IPS-18a (cell line): ENCODE data around the gene MEAF6.

Experiments used
- H3K27ac ChIP-seq: one replicate; pipeline ENCODE4 v1.5.1; 2013; ENCODE audit warnings: low read length
- H3K27me3 ChIP-seq: one replicate; pipeline ENCODE4 v1.6.1; 2013; ENCODE audit warnings: mild to moderate bottlenecking, low read length; ENCODE audit not compliant: control insufficient read depth, insufficient read depth
- H3K36me3 ChIP-seq: one replicate; pipeline ENCODE4 v1.6.1; 2013; ENCODE audit warnings: low read depth, low read length; ENCODE audit not compliant: control insufficient read depth
- H3K4me1 ChIP-seq: one replicate; pipeline ENCODE4 v1.6.1; 2013; ENCODE audit warnings: low read depth, low read length; ENCODE audit not compliant: control insufficient read depth
- H3K4me3 ChIP-seq: one replicate; pipeline ENCODE4 v1.5.1; 2013; ENCODE audit warnings: low read length
- H3K9ac ChIP-seq: one replicate; pipeline ENCODE4 v1.6.1; 2013; ENCODE audit warnings: mild to moderate bottlenecking, low read length, moderate library complexity
- H3K9me3 ChIP-seq: one replicate; pipeline ENCODE4 v1.6.1; 2013; ENCODE audit warnings: low read depth, low read length; ENCODE audit not compliant: control insufficient read depth

MEAF6 gene

GRCh38 chr1:37464443-37464842 is 50.1 kb downstream of the MEAF6 start:
- Histone ChIP-seq H3K9ac (no peak overlapping the region), H3K27me3 (no peaks in the 10 kb centered on the region), H3K27ac (no peak overlapping the region), H3K4me1 (no peaks in the 10 kb centered on the region), H3K9me3 (no peaks in the 10 kb centered on the region), H3K36me3 (no peaks in the 10 kb centered on the region), H3K4me3 (no peak overlapping the region)

DNA sequence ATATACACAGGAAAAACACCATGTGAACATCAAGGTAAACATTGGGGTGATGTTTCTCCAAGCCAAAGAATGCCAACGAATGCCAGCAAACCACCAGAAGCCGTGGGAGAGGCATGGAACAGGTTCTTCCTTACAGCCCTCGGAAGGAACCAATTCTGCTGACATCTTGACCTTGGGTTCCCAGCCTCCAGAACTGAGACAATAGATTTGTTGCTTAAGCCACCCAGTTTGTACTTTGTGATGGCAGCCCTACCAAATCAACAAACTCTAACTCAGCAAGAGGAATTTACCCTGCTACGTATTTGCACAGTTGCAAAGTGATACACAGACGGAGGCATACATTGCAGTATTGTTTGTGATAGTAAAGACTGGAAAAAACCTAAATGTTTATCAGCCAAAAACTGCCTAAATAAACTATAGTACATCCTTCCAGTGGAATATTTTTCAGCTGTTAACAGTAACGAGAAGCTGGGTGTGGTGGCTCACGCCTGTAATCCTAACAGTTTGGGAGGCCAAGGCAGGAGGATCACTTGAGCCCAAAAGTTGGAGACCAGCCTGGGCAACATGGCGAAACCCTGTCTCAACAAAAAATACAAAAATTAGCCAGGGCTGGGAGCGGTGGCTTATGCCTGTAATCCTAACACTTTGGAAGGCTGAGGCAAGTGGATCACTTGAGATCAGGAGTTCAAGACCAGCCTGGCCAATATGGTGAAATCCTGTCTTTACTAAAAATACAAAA is 52.7 kb downstream of the MEAF6 start:
- H3K27ac ChIP-seq: no peak overlapping the region
- H3K36me3 ChIP-seq: no peaks in the 10 kb centered on the region

GRCh38 chr1:37458551-37458950 is 56.0 kb downstream of the MEAF6 start:
- Histone ChIP-seq H3K4me3 (no peak overlapping the region), H3K27ac (no peak overlapping the region), H3K27me3 (no peaks in the 10 kb centered on the region), H3K4me1 (no peaks in the 10 kb centered on the region), H3K36me3 (no peaks in the 10 kb centered on the region), H3K9me3 (no peaks in the 10 kb centered on the region), H3K9ac (no peak overlapping the region)

More for the DNA sequence above, 52.7 kb downstream of the MEAF6 start:
- Histone ChIP-seq H3K9me3 (no peaks in the 10 kb centered on the region), H3K4me1 (no peaks in the 10 kb centered on the region), H3K4me3 (no peak overlapping the region), H3K9ac (no peak overlapping the region), H3K27me3 (no peaks in the 10 kb centered on the region)

- H3K9me3 ChIP-seq: no peaks in the 10 kb centered on the region
- no peaks in the 10 kb centered on the region for H3K27me3 ChIP-seq
- H3K36me3 ChIP-seq: no peaks in the 10 kb centered on the region
- peaks cover 9% of the 10 kb centered on the region for H3K4me1 ChIP-seq
- H3K9ac ChIP-seq: no peak overlapping the region
- H3K4me3 ChIP-seq: no peak overlapping the region
- no peak overlapping the region for H3K27ac ChIP-seq
These were observed 58.0 kb downstream of the MEAF6 start for GRCh38 chr1:37456614-37457013.

DNA sequence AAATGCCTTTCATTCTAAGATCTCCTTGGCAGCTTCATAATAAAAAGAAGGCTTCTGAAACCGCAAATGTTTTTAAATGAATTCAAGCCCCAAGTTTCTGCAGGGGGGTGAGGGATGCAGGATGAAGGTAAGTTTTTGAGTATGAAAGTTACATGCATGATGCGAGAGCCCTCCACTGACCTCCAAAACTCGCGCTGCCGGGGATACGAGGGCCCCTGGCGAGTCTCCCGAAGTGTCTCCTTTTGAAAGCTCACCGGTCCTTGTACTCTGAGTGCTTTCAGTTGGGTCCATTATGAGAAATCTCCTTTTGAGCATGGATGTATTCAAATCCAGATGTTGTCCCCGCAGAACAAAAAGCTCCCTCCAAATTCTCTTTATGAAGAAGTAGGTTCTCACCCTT is 59.0 kb downstream of the MEAF6 start:
- no peak overlapping the region for H3K9ac ChIP-seq
- H3K27ac ChIP-seq: no peak overlapping the region
- H3K4me1 ChIP-seq: peaks cover 9% of the 10 kb centered on the region
- no peaks in the 10 kb centered on the region for H3K9me3 ChIP-seq
- H3K27me3 ChIP-seq: no peaks in the 10 kb centered on the region
- no peaks in the 10 kb centered on the region for H3K36me3 ChIP-seq
- H3K4me3 ChIP-seq: no peak overlapping the region

- peaks cover 9% of the 10 kb centered on the region for H3K4me1 ChIP-seq
- no peak overlapping the region for H3K4me3 ChIP-seq
- H3K9ac ChIP-seq: no peak overlapping the region
- no peak overlapping the region for H3K27ac ChIP-seq
- no peaks in the 10 kb centered on the region for H3K27me3 ChIP-seq
- no peaks in the 10 kb centered on the region for H3K36me3 ChIP-seq
- H3K9me3 ChIP-seq: no peaks in the 10 kb centered on the region
These were observed 60.9 kb downstream of the MEAF6 start for GRCh38 chr1:37453647-37454046.

GRCh38 chr1:37452416-37452815 is 62.1 kb downstream of the MEAF6 start:
- no peak overlapping the region for H3K4me3 ChIP-seq
- H3K9me3 ChIP-seq: no peaks in the 10 kb centered on the region
- H3K36me3 ChIP-seq: no peaks in the 10 kb centered on the region
- no peak overlapping the region for H3K27ac ChIP-seq
- H3K9ac ChIP-seq: no peak overlapping the region
- peaks cover 9% of the 10 kb centered on the region for H3K4me1 ChIP-seq
- H3K27me3 ChIP-seq: no peaks in the 10 kb centered on the region

GRCh38 chr1:37449936-37450335 is 64.6 kb downstream of the MEAF6 start:
- Histone ChIP-seq H3K9ac (no peak overlapping the region), H3K4me1 (peaks cover 9% of the 10 kb centered on the region), H3K36me3 (no peaks in the 10 kb centered on the region), H3K27me3 (no peaks in the 10 kb centered on the region), H3K27ac (no peak overlapping the region), H3K4me3 (no peak overlapping the region), H3K9me3 (no peaks in the 10 kb centered on the region)

GRCh38 chr1:37448691-37449417 is 65.7 kb downstream of the MEAF6 start:
- Histone ChIP-seq H3K4me3 (no peak overlapping the region), H3K9me3 (no peaks in the 10 kb centered on the region), H3K27me3 (no peaks in the 10 kb centered on the region), H3K9ac (no peak overlapping the region), H3K4me1 (peaks cover 9% of the 10 kb centered on the region), H3K27ac (no peak overlapping the region), H3K36me3 (no peaks in the 10 kb centered on the region)

DNA sequence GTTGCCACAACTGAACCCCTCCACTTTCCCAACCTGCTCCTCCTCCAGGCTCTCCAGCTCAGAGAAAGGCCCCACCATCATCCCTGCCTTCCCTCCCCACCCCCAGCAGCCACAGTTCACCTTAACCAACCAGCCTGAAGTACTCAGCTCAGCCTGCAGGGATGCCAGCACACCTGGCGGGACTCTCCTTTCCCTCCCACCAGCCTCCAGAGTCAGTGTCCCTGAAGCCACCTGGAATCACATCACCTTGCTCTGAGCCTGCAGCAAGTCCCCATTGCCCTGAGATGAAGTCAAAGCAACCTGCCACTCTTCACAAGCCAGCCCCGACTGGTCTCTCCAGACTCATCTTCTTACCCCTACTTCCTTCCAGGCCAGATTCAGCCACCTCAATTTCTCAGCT is 66.4 kb downstream of the MEAF6 start:
- Histone ChIP-seq H3K4me1 (peaks cover 9% of the 10 kb centered on the region), H3K9ac (no peak overlapping the region), H3K36me3 (no peaks in the 10 kb centered on the region), H3K9me3 (no peaks in the 10 kb centered on the region), H3K27me3 (no peaks in the 10 kb centered on the region), H3K4me3 (no peak overlapping the region), H3K27ac (no peak overlapping the region)

DNA sequence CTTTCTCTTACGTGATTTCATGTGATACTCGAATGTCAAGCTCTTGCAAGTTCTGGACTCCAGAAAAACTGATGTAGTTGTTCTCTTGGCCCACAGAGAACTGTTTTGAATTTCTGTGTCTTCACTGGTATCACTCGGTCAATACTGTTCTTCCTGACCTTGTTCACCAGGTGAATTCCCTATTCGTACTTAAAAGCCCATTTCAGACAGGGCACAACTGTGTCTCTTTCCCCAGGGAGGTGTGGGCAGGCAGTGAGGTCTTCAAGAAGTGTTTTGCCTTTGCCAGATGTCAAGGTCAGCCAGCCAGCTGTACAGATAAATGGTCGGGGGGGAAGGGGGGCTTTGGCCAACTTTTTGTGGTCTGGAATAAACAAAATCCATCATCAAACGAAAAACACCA is 67.7 kb downstream of the MEAF6 start:
- no peaks in the 10 kb centered on the region for H3K36me3 ChIP-seq
- H3K4me3 ChIP-seq: no peak overlapping the region
- peaks cover 2% of the 10 kb centered on the region for H3K4me1 ChIP-seq
- no peak overlapping the region for H3K9ac ChIP-seq
- no peak overlapping the region for H3K27ac ChIP-seq
- H3K27me3 ChIP-seq: no peaks in the 10 kb centered on the region
- H3K9me3 ChIP-seq: no peaks in the 10 kb centered on the region

- H3K27me3 ChIP-seq: no peaks in the 10 kb centered on the region
- H3K4me3 ChIP-seq: no peak overlapping the region
- no peak overlapping the region for H3K9ac ChIP-seq
- no peak overlapping the region for H3K27ac ChIP-seq
- no peaks in the 10 kb centered on the region for H3K36me3 ChIP-seq
- H3K9me3 ChIP-seq: no peaks in the 10 kb centered on the region
- H3K4me1 ChIP-seq: no peaks in the 10 kb centered on the region
These were observed 71.9 kb downstream of the MEAF6 start for GRCh38 chr1:37442644-37443043.
